Hematopoietic multipotent progenitor cell treated with erythropoietin and hydrocortisone succinate and interleukin-3 and kit ligand, for 17 days (in vitro differentiated cells): ENCODE data around the gene LAPTM4A.

Source experiments
- DNase-seq: peaks from one replicate; pipeline ENCODE4 v3.0.0-alpha.2; 2015; ENCODE audit warnings: low spot score

Gene LAPTM4A

DNA sequence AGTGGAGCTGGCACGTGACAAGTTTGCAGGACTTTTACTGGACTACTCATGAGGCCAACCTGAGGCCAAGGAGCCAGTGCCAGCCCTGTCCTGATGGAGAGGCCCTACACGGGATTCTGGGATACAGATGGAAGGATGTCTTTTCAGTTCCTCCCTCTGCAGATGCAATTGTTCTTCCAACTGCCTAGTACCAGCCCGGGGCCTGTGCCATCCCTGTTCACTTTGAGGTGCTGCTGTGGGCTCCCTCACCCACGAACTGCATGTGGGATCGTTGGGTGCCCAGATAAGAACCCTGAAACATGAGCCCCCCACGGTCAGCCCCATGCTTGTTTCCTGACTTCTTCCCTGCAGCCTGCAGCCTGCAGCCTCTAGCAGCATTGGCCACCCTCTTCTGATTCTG, 25.3 kb upstream of the LAPTM4A start:
- no peak for DNase-seq

DNA sequence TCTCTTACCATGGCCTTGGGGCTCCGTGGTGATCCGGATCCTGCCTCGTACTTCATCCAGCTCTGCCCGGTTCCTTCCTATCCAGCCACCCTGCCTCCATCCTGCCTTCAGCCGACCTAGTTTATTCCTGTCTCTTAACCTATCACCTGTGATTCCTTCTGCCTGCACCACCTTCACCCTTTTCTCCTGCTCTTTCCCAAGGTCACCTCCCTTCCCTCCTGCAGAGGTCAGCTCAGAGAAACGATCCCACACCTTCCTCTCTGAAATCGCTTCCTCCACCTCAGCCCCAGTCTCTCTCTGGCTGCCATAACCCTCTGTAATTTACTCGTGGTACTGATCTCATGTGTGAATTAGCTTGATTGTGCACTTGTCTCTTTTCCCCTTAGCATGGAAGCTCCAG, 23.5 kb upstream of the LAPTM4A start:
- no peak for DNase-seq

DNA sequence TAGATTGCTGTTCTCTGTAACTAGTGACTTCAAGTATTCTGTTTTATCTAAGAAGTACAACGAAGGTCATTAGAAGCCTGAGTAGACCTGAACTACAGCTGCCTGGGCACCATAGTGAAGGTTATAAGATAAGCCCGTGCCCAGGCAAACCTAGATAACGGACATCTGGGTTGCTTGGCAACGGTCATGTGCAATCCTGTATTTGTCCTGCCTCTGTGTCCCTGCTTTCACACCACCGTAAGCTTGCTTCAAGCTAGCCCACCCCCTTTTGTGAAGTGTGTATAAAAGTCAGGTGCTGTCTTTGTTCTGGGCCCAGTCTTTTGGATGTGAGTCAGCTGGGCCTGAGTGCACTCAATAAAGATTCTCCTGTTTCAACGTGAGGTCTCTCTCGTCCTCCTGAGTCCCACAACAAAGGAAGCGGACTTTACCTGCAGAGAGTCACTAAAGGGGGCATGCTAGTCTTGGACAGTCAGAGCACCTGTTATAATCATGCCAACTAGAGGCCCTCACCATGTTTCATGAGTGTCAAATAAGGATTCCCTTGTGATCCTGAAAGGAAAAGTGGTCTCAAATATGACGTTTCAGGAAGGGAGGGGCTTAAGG, 22.7 kb upstream of the LAPTM4A start:
- DNase-seq, result peak; percentile 56

DNA sequence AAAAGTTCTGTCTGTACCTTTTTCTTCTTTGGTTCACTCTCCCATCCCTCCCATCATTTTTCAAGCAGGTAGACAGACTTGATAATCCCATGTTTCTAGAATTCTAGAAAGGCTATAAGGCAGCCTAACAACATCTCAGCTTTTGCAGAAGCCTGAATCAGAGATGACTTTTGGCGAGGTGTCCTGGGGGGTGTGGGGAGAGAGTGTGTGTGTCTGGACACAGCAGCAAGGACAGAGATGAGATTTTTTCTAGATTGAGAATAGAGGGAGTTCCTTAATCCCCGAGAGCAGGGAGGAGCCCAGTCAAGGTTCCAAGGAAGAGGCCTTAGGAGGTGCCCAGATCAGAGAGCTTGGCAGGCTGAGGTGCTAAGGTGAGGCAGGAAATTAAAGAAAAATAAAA, 22.0 kb upstream of the LAPTM4A start:
- no peak for DNase-seq

DNA sequence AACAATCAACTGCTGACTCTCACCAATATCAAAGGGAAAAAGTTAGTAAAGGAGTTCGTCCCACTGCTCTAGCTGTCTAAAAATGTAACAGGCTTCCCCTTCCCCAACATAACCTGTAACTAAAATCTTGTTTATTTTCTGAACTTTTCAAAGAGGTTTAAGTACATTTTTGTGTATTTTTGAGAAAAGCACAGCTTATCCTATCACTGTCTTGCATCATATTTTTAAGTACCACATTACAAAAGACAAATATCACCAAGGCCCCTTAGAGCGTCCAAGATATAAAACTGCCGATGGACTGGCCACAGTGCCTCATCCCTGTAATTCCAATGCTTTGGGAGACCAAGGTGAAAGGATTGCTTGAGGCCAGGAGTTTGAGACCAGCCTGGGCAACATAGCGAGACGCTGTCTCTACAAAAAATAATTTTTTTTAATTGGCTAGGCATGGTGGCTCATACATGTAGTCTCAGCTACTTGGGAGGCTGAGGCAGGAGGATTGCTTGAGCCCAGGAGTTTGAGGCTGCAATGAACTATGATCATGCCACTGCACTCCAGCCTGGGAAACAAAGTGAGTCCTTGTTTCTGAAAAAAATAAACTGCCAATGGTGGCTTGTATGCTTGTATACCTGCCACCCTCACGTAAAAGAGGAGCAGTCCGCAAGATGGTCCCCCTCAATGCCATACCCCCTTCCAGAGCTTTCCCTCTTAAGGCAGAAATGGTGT, 21.2 kb upstream of the LAPTM4A start:
- DNase-seq, result no peak

DNA sequence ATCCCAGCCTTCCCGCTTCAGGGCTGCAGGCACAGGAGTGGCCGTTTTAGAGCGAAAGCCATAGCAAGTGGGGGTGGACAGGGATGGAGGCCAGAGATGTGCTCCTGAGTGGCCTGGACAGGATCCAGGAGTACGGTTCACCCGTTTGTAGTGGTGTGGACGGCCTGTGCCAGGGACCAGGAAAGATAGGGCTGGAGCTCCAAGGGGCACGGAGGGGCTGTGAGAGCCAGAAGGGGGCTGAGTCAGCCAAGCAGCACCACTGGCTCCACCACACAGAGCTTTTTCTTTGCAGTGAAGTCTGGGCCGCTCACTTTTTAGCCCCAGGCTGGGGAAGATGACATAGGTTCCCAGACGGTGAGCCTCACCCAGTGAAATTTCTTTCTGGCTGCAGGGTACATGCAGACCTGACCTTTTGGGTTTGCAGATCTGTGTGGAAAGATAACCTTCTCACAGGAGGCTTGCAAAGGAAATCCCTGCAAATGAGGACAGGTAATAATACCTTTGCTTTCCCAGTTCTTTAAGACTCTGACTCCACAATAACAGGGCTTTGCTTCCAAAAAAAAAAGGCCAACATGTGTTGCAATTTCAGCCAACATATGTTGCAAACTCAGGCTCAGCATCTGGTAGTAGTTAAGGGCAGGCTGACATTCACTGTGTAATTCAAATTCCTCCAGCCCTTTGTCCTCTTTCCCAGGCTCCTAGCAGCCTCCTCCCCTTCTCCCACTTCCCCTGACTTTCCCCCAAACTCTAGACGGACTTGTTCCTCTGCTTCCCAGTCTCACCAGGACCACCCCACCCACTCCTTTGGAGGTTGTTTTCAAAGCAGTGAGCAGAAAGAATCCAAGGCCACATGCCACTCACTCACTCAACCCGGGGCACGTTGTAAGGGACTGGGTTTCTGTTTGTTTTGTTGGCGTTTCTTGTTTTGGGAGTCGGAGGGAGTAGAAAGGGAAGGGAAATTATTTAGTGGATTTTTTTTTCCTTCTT, 20.3 kb upstream of the LAPTM4A start:
- DNase-seq, result no peak

DNA sequence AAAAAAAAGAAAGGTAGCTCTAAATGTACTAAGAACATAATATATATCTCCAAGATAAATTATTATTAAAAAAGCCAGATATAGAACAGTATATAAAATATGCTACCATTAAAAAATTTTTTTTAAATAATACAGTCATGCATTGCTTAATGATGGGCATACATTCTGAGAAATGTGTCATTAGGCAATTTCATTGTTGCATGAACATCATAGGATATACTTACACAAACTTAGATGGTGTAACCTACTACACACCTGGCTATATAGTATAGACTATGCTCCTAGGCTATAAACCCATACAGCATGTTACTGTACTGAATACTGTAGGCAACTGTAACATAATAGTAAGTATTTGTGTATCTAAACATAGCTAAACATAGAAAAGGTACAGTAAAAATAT, 18.3 kb upstream of the LAPTM4A start:
- no peak for DNase-seq

DNA sequence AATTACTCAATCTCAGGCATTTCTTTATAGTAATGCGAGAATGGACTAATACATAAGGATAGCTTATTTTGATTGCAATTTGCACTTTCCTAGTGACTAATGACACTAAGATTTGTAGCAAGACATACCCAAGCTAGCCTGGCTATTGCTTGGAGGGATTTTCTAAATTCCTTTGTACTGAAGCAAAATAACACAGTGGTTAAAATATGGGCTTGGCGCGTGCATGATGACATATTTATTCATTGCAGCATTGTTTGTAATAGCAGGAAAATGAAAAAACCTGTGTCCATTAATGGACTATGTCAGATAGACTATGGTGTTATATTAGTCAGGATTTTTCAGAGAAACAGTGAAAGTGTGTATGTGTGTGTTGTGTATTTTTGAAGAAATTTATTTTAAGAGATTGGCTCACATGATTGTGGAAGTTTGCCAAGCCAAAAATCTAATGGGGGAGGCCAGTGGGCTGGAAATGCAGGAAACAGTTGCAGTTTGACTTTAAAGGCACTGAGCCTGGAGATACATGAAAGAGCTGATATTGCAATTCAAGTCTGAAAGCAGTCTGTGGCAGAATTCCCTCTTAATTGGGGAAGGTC, 16.7 kb upstream of the LAPTM4A start:
- DNase-seq, result no peak

DNA sequence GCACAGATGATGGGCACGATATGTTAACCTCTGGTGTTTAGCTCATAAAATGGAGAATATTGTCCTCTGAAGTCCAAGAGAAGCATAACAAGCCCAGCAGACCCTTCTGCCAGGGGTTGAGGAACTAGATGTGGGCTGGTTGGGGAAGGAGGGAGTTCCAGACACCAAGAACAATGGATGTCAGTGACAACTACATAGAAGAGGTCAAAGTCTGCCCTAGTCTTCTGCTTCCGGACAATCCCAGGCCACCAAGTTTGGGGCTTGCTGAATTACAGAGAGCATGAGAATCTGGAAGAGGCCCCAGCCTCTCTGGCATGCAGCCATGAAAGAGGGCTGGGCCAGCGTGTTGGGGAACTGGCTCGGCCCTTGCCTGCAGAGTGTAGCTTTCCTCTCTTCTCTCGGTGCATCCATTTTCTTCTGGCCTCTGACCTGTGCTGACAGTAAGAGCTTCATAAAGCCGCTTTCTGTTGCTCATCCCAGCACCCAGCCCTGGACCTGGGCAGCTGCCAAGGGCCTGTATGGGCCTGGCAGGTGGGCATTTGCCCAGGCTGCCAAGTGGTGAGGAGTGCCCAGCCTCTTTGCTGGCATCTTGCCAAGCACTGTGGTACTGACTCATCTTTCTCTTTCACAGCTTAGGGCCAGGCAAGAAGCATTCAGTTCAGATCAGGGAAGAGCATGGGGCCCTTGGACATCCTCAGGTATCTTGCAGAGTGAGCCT, 14.6 kb upstream of the LAPTM4A start:
- DNase-seq, result peak; percentile 92

DNA sequence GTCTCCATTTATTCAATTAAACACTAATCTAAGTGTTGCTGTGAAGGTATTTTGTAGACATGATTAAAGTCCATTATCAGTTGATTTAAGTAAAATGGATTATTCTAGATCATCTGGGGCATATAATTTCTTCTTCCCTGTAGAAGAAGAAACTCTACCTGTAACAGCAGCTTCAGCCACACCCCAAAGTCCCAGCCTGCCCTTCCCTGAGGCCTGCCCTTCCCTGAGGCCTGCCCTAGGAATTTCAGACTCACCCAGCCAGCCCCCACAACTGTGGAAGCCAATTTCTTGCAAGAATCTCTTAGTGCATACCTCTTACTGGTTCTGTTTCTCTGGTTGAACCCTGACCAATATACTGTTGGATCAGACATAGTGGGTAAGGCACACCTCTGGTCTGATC, 13.4 kb upstream of the LAPTM4A start:
- no peak for DNase-seq

DNA sequence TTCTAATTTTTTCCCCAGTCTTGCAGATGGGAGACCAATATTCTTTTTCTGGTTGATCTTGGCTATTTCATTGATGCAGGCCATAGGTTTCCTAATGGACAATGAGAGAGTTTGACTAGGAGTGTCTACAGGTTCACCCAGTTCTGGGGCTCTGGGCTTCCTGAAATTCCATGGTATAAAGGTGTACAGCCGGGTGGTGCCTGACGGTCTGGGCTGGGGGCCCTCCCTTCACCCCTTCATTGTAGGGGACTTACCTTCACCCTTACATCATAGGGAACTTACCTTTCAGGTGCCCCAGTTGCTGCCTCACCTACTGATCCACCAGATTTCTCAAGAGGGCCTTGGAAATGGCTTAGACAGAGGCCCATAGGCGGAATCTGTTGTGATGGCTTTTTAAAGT, 13.0 kb upstream of the LAPTM4A start:
- DNase-seq, result no peak

DNA sequence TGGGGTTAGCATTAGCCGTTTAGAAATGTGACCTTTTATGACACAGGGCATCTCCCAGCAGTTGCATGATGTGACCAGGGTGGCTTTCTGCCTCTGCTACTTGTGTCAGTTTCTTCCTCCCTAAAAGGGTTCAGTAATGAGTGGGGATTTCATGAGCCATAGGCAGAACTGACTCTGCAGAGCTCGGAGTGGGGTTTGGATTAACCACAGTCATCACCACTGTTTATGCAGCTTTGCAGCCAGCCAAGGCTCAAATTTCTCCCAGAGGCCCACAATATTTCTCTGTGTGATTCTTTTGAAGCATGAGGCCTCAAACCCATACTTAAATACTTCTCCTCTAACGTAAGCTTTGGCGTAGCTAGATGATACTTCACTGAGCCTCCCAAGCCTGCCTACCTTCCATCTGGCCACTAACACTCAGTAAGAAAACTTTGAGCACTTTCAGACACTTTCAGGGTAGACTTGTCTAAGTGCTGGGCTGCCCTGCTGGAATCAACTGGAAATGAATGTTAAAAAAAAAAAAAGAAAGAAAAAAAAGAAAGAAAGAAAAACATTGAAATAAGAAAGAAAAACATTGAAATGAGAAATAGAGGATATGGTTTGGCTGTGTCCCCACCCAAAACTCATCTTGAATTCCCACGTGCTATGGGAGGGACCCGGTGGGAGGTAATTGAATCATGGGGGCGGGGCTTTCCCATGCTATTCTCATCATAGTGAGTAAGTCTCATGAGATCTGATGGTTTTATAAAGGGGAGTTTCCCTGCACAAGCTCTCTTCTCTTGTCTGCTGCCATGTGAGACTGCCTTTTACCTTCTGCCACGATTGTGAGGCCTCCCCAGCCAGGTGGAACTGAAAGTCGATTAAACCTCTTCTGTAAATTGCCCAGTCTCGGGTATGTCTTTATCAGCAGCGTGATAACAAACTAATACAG, 11.5 kb upstream of the LAPTM4A start:
- DNase-seq, result no peak

DNA sequence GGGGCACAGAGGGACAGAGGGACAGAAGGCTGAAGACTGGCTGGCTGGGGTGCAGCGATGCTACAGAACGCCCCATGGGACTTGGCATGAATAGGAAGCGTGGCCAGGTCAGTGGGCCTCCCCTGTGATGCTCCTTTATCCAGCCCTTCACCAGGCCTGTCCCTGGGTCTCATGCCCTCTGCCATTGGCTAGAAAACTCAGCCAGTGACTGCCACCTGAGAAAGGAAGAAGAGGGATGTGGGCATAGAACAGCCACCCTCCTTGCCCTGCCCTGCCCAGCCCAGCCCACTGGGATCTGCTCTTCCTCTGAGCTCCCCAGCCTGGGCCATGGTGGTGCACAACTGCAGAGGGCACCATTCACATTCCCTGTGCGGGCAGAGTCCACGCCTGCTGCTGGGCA, 10.5 kb upstream of the LAPTM4A start:
- DNase-seq, result no peak

DNA sequence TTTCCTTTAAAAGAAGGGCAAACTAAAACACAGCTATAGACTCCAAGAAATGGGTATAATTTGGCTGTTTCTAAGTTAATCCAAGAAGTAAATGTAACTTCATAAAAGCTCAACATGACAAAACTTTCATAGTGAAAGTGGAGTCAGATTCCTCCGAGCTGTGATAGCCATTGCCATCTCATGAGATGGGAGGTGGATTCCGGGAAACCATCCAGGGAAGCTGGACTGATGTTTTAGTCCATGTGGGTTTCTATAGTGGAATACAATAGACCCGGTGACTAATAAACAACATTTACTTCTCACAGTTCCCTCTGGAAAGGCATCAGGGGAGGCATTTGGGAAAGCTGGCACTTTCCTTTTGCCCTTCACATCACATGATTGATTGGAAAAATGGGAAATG, 10.0 kb upstream of the LAPTM4A start:
- no peak for DNase-seq

DNA sequence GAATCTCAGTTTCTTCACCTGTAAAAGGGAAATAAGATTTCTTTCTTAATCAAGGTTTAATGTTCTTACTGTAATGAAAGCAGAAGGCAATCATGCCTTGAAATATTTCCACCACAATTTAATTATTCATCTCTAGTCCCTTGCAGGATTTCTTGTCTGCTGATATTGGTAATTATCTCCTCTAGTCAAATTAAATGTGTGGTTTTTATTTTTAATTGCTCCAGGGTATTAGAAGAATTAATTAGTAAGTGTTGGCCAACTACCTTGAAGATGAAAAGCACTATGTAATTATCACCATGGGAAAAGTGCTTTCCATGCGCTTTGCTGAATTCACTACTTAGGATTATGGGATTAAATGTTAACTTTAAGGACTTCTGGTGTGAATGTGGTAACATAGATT, 8.7 kb upstream of the LAPTM4A start:
- DNase-seq, result no peak

DNA sequence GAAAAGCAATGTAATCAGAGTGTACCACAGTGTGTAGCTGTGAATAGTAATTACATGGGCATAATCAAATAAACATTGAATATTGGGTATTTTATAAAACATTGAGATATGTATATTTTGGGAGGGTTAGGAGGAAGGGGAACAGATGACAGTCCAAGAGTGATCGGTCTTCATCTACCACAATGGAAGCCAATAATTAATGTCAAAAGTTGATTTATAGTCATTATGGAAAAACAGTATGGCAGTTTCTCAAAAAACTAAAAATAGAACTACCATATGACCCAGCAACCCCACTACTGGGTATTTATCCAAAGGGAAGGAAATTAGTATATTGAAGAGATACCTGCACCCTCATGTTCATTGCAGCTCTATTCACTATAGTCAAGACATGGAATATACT, 5.8 kb upstream of the LAPTM4A start:
- DNase-seq, result no peak

DNA sequence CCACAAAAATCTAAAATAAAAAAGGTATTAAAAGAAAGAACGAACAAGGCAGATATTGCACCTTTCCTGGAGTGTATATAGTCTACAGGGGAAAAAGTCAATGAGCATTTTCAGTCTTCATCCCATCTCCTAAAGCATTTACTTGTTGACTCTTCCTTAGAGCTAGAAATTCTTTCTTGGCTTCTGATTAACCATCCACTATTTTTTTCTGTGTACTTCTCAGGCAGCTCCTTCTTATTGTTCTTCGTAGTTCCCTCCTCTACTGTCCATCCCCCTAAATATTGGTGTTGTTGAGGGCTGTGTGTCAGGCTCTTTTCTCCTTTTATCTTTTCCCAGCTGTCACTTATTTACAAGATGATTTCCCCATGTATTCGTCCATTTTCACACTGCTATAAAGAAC, 3.5 kb upstream of the LAPTM4A start:
- no peak for DNase-seq

DNA sequence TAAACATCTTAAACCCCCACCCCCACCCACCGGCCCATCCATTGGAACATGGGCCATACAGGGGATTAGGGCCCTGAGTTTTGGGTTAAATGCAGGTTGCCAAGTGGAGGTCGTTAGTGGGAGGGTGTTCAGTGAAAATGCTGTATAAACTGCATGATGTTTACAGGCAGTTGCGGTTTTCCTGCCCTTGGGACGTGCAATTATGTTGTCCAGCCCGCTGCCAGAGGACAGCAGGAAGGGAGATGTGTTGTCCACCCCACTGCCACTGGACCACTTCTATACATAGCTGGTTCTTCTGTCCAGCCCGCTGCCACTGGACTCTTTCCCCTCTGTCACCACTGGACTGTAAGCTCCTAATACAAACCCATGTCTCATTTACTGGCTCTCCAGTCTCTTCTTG, 2.7 kb upstream of the LAPTM4A start:
- no peak for DNase-seq

DNA sequence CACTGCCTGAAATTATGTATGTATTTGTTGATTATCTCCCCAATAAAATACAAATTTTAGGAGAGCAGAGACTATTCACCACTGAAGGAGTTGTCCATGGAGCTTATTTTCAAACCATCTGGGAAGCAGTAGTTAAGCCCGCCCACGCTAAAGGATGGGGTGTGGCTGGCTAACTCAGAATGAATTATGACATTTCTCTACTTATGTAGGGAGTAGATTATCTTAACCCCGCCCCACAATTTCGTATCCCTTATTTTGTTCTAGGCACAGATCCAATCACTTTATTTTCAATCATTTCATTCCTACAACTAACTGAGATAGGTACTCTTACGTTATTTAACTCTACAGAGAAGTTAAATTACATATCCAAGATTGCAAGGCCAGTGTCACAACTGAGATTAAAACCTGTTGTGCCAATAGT, 1.4 kb upstream of the LAPTM4A start:
- DNase-seq, result peak; percentile 73

DNA sequence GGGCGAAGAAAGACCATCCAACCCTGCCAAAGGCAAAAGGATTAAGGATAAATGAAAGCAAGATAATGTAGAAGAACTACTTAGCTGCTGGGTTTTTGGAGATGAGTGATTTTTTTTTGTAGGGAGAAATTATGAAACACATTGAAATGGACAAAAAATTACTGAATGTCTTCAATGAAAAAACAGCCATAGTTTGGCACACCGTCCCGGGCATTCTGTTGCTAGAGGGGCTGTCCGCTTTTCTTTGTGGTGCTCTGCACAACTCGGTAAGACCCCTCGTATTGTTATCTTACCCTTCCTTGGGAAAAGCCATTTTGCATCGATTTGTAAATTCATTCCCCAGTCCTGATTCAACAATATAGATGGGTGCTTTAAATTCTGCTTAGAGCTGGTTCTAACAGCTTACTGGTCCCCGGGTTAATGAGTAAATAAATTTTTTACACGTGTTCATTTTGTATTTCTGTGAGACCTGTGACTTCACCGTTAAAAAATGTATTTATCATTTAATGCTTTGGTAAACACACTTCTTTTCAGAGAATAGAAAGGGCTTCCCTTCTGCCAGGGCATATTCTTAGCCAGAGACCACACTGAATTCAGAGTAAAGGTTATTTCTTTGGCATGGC, 912 bp upstream of the LAPTM4A start:
- DNase-seq, result no peak
